Ishikawa (cell line): ENCODE data around the gene PPP1R26.

Source experiments
- CEBPB ChIP-seq: IDR thresholded peaks from 2 replicates; pipeline ENCODE4 v1.6.1; 2012
- CREB1 ChIP-seq: IDR thresholded peaks from 2 replicates; pipeline ENCODE4 v1.6.1; 2012; ENCODE audit warnings: low read depth
- EGR1 ChIP-seq: IDR thresholded peaks from 2 replicates; pipeline ENCODE4 v1.6.1; 2012
- EP300 ChIP-seq: IDR thresholded peaks from 2 replicates; pipeline ENCODE4 v1.6.1; 2012; ENCODE audit warnings: borderline replicate concordance
- FOXM1 ChIP-seq: IDR thresholded peaks from 2 replicates; pipeline ENCODE4 v1.6.1; 2012; ENCODE audit warnings: low read depth, borderline replicate concordance
- NFIC ChIP-seq: IDR thresholded peaks from 2 replicates; pipeline ENCODE4 v1.6.1; 2012
- RAD21 ChIP-seq: IDR thresholded peaks from 2 replicates; pipeline ENCODE4 v1.6.1; 2012; ENCODE audit warnings: low read depth
- REST ChIP-seq: IDR thresholded peaks from 2 replicates; pipeline ENCODE4 v1.6.1; 2012; ENCODE audit warnings: low read depth, mild to moderate bottlenecking
- TAF1 ChIP-seq: IDR thresholded peaks from 2 replicates; pipeline ENCODE4 v1.6.1; 2012; ENCODE audit warnings: low read depth, mild to moderate bottlenecking
- TCF12 ChIP-seq: IDR thresholded peaks from 2 replicates; pipeline ENCODE4 v1.6.1; 2012; ENCODE audit warnings: low read depth
- TEAD4 ChIP-seq: IDR thresholded peaks from 2 replicates; pipeline ENCODE4 v1.6.1; 2012
- USF1 ChIP-seq: IDR thresholded peaks from 2 replicates; pipeline ENCODE4 v1.6.1; 2012
- YY1 ChIP-seq: IDR thresholded peaks from 2 replicates; pipeline ENCODE4 v1.6.1; 2012; ENCODE audit warnings: low read depth
- ZBTB7A ChIP-seq: IDR thresholded peaks from 2 replicates; pipeline ENCODE4 v1.6.1; 2012; ENCODE audit warnings: low read depth
- TF ChIP-seq, protein P1 (sequence below): IDR thresholded peaks from 2 replicates; pipeline ENCODE4 v1.6.1; 2012

The PPP1R26 gene, protein sequence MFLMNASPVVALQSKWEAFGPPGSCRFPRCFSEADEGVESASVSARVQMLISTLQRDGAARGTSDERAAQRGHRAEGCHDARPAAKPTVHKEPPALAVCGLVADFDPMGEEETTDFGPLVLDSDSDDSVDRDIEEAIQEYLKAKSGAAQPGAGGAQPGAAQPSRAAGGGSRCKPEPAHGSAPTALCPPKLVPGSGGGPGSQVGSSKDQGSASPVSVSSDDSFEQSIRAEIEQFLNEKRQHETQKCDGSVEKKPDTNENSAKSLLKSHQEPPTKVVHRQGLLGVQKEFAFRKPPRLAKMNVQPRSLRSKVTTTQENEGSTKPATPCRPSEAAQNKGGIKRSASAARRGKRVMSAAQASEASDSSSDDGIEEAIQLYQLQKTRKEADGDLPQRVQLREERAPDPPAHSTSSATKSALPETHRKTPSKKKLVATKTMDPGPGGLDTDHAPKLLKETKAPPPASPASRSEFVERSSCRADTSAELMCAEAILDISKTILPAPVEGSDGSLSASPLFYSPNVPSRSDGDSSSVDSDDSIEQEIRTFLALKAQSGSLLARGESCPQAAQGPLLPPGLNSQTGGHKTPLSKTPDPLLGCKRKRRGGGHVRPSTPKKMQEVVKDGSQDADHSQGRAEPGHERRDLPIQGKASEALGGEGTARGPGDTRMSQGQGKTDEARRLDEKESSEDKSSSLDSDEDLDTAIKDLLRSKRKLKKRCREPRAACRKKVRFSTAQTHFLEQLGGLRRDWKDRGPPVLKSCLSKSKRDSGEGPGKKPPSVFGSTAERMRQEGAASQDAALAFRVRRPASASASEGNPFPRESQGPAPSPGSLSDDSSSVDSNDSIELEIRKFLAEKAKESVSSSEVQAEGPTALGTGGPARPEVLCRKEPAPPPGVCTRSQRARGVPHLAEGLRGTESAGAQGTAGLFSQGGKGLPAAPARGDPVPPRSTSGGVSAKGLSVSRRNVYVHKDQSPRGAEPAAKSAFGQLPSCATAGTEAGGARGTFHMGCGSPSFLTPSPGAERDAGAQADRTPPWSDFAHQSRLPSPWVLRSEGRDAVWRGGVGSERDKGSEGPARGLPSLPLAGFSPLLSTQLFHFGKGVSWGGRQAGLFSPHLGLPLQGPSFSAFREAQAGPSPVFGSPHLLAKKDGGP (N-terminal part only)

GRCh38 chr9:135479469-135480052 is at the start of gene PPP1R26:
TSS of gene PPP1R26 (plus strand) at chr9:135479782. CDS start at chr9:135484511, 4,729 bp downstream.
- no peak for TF ChIP-seq USF1
- TF ChIP-seq ZBTB7A: no peak
- TF ChIP-seq TCF12: no peak
- TF ChIP-seq EGR1: no peak
- TF ChIP-seq TEAD4: no peak
- TF ChIP-seq EP300: no peak

GRCh38 chr9:135437259-135437658 is 42.3 kb upstream of the PPP1R26 start:
- TF ChIP-seq REST (no peak), NFIC (no peak), RAD21 (no peak)

- TF ChIP-seq, protein P1, sequence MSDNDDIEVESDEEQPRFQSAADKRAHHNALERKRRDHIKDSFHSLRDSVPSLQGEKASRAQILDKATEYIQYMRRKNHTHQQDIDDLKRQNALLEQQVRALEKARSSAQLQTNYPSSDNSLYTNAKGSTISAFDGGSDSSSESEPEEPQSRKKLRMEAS: peak; percentile 47; the same call in 1 of the 2 replicates
- TF ChIP-seq NFIC: peak; percentile 36; the same call in 1 of the 2 replicates
These were observed 40.9 kb upstream of the PPP1R26 start for GRCh38 chr9:135438581-135439232.

GRCh38 chr9:135439916-135440315 is 39.7 kb upstream of the PPP1R26 start:
- no peak for TF ChIP-seq YY1
- TF ChIP-seq, protein P1: no peak

DNA sequence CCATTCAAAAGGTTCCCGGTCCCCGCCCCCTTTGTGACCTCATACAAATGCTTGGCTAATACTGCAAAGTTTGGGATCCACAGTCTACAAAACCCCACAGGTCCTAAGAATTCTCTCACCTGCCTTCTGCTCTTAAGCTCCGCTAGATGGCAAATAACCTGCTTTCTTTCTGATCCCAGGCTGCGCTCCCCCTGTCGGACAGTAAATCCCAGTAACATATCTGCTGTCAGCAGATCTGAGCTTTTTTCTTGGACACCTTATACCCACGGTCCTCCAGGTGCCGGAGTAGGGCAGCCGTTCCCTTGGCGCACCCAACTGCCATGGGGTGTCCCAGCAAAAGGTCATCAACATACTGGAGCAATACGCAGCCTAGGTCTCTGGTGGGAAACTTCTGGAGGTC is 39.0 kb upstream of the PPP1R26 start:
- TF ChIP-seq CREB1 (no peak), CEBPB (no peak), TCF12 (no peak), ZBTB7A (no peak), FOXM1 (no peak), USF1 (no peak), TEAD4 (no peak), NFIC (no peak), YY1 (no peak)

- no peak for TF ChIP-seq NFIC
- TF ChIP-seq EGR1: no peak
- TF ChIP-seq YY1: no peak
- no peak for TF ChIP-seq EP300
- no peak for TF ChIP-seq USF1
- TF ChIP-seq TEAD4: no peak
- no peak for TF ChIP-seq REST
- TF ChIP-seq ZBTB7A: no peak
- TF ChIP-seq CREB1: no peak
- TF ChIP-seq TAF1: no peak
- no peak for TF ChIP-seq CEBPB
- TF ChIP-seq, protein P1: no peak
- TF ChIP-seq FOXM1: no peak
- TF ChIP-seq RAD21: no peak
- TF ChIP-seq TCF12: no peak
These were observed 37.5 kb upstream of the PPP1R26 start for GRCh38 chr9:135442075-135442474.
